IMR-90 (cell line): ENCODE results near the gene CHGA. TPM values are rescaled to one million over a fixed set of nuclear protein-coding genes. Genes with fewer than 3 reads are reported as not detected.

Experiments used
- ATAC-seq: fragments of 200-7000 bp; cut with Tn5 transposase; 2 replicates; pipeline ENCODE4 v1.9.1; 2020; ENCODE audit warnings: low read depth, mild to moderate bottlenecking, moderate library complexity
- BruUV-seq: library from RNA; stranded (reverse); fragments of 400-500 nt; replicated peaks from 2 replicates; lab custom pipeline; 2021; lab: Mats Ljungman, UMichigan
- CTCF ChIA-PET: fragments of 300-600 bp; formaldehyde crosslinking; extraction: SDS; loops from one replicate; lab custom pipeline; 2021; ENCODE audit warnings: antibody characterized with exemption; lab: Yijun Ruan, JAX
- POLR2A ChIA-PET: fragments of 300-600 bp; sonication (Branson Sonifier 250); formaldehyde crosslinking; loops from one replicate; lab custom pipeline; 2022; ENCODE audit warnings: antibody characterized with exemption; ENCODE audit not compliant: unreplicated experiment; lab: Charles Lee
- DNase-seq: peaks from one replicate; pipeline ENCODE4 v3.0.0; 2013
- H2AFZ ChIP-seq: replicated peaks from 2 replicates; pipeline ENCODE3; 2013; ENCODE audit warnings: low read length, mild to moderate bottlenecking; ENCODE audit not compliant: poor library complexity
- H2AK5ac ChIP-seq: 2 replicates; pipeline ENCODE4 v1.6.1; 2013; ENCODE audit warnings: low read depth, low read length, inconsistent platforms
- H2AK9ac ChIP-seq: replicated peaks from 2 replicates; pipeline ENCODE3; 2013; ENCODE audit warnings: mild to moderate bottlenecking, low read depth, low read length, moderate library complexity; ENCODE audit not compliant: poor library complexity
- H2BK120ac ChIP-seq: 2 replicates; pipeline ENCODE4 v1.6.1; 2013; ENCODE audit warnings: low read depth, low read length, inconsistent platforms
- H2BK15ac ChIP-seq: 3 replicates; pipeline ENCODE4 v1.6.1; 2013; ENCODE audit warnings: low read depth, low read length, inconsistent platforms
- H2BK20ac ChIP-seq: 2 replicates; pipeline ENCODE4 v1.6.1; 2013; ENCODE audit warnings: low read depth, mild to moderate bottlenecking, inconsistent platforms, low read length, moderate library complexity
- H2BK5ac ChIP-seq: 2 replicates; pipeline ENCODE4 v1.6.1; 2013; ENCODE audit warnings: mild to moderate bottlenecking, low read depth, low read length, inconsistent platforms; ENCODE audit not compliant: poor library complexity, severe bottlenecking
- H3K14ac ChIP-seq: replicated peaks from 2 replicates; pipeline ENCODE4 v1.6.1; 2013; ENCODE audit warnings: low read depth, low read length, inconsistent platforms
- H3K18ac ChIP-seq: 2 replicates; pipeline ENCODE4 v1.6.1; 2013; ENCODE audit warnings: low read depth, low read length, control low read depth
- H3K23ac ChIP-seq: 2 replicates; pipeline ENCODE4 v1.6.1; 2013; ENCODE audit warnings: low read depth, low read length, inconsistent platforms
- H3K27ac ChIP-seq: 2 replicates; pipeline ENCODE4 v1.5.1; 2013; ENCODE audit warnings: mild to moderate bottlenecking, control low read depth, low read length; ENCODE audit not compliant: insufficient read depth
- H3K27me3 ChIP-seq: 2 replicates; pipeline ENCODE4 v1.6.1; 2013; ENCODE audit warnings: low read length; ENCODE audit not compliant: control insufficient read depth, insufficient read depth
- H3K36me3 ChIP-seq: 2 replicates; pipeline ENCODE4 v1.6.1; 2013; ENCODE audit warnings: low read length, mixed read lengths; ENCODE audit not compliant: control insufficient read depth, insufficient read depth
- H3K4ac ChIP-seq: 2 replicates; pipeline ENCODE4 v1.6.1; 2013; ENCODE audit warnings: low read depth, low read length, inconsistent platforms
- H3K4me1 ChIP-seq: 2 replicates; pipeline ENCODE4 v1.6.1; 2013; ENCODE audit warnings: low read length, mixed read lengths; ENCODE audit not compliant: control insufficient read depth, insufficient read depth
- H3K4me2 ChIP-seq: 2 replicates; pipeline ENCODE4 v1.6.1; 2013; ENCODE audit warnings: low read depth, mild to moderate bottlenecking, control low read depth, low read length, moderate library complexity
- H3K4me3 ChIP-seq: 2 replicates; pipeline ENCODE4 v1.5.1; 2013; ENCODE audit warnings: low read depth, mild to moderate bottlenecking, control low read depth, low read length, moderate library complexity; ENCODE audit not compliant: insufficient read depth
- H3K56ac ChIP-seq: 2 replicates; pipeline ENCODE4 v1.6.1; 2013; ENCODE audit warnings: low read length, inconsistent platforms; ENCODE audit not compliant: insufficient read depth; ENCODE audit errors: extremely low read depth
- H3K79me1 ChIP-seq, 2 experiments: 2 replicates each; pipeline ENCODE4 v1.6.1; 2013; ENCODE audit warnings: low read length in 2 of 2, inconsistent platforms in 1 of 2, low read depth in 1 of 2
- H3K9ac ChIP-seq: 2 replicates; pipeline ENCODE4 v1.6.1; 2013; ENCODE audit warnings: low read depth, low read length, control low read depth
- H3K9me1 ChIP-seq: 2 replicates; pipeline ENCODE4 v1.6.1; 2013; ENCODE audit warnings: low read length, inconsistent platforms; ENCODE audit not compliant: insufficient read depth
- H3K9me3 ChIP-seq: 2 replicates; pipeline ENCODE4 v1.6.1; 2013; ENCODE audit warnings: low read length; ENCODE audit not compliant: control insufficient read depth, insufficient read depth
- H4K20me1 ChIP-seq: 2 replicates; pipeline ENCODE4 v1.6.1; 2013; ENCODE audit warnings: low read length, inconsistent platforms; ENCODE audit not compliant: insufficient read depth
- H4K5ac ChIP-seq: 2 replicates; pipeline ENCODE4 v1.6.1; 2013; ENCODE audit warnings: mild to moderate bottlenecking, low read depth, low read length, control low read depth
- H4K8ac ChIP-seq, 2 experiments: 2 replicates each; pipeline ENCODE4 v1.6.1; 2013; ENCODE audit warnings: low read depth in 2 of 2, low read length in 2 of 2, control low read depth in 1 of 2, inconsistent platforms in 1 of 2
- H4K91ac ChIP-seq: 2 replicates; pipeline ENCODE4 v1.6.1; 2013; ENCODE audit warnings: low read depth, low read length, inconsistent platforms; ENCODE audit not compliant: insufficient read depth
- BHLHE40 ChIP-seq: fragments of 150-350 bp; IDR thresholded peaks from 2 replicates; pipeline ENCODE4 v1.6.1; 2016; ENCODE audit warnings: mild to moderate bottlenecking, low read depth, low read length
- CHD1 ChIP-seq: IDR thresholded peaks from 2 replicates; pipeline ENCODE4 v1.6.1; 2012; ENCODE audit warnings: low read depth, low read length, improper control_type of control experiment
- FOS ChIP-seq: fragments of 150-350 bp; IDR thresholded peaks from 2 replicates; pipeline ENCODE4 v1.6.1; 2016; ENCODE audit warnings: low read depth, low read length
- MAFK ChIP-seq: IDR thresholded peaks from 2 replicates; pipeline ENCODE4 v1.6.1; 2012; ENCODE audit warnings: low read depth, low read length, improper control_type of control experiment
- MAZ ChIP-seq: IDR thresholded peaks from 2 replicates; pipeline ENCODE4 v1.6.1; 2012; ENCODE audit warnings: low read depth, mild to moderate bottlenecking, low read length, improper control_type of control experiment, moderate library complexity, borderline replicate concordance
- MXI1 ChIP-seq: IDR thresholded peaks from 2 replicates; pipeline ENCODE4 v1.6.1; 2012; ENCODE audit warnings: low read depth, mild to moderate bottlenecking, low read length, moderate library complexity, borderline replicate concordance
- NFE2L2 ChIP-seq: fragments of 150-350 bp; IDR thresholded peaks from 2 replicates; pipeline ENCODE4 v1.6.1; 2016; ENCODE audit warnings: low read depth, mild to moderate bottlenecking, low read length
- RAD21 ChIP-seq: IDR thresholded peaks from 2 replicates; pipeline ENCODE4 v1.6.1; 2012; ENCODE audit warnings: low read length, improper control_type of control experiment
- RCOR1 ChIP-seq: IDR thresholded peaks from 2 replicates; pipeline ENCODE4 v1.6.1; 2012; ENCODE audit warnings: mild to moderate bottlenecking, low read length, improper control_type of control experiment; ENCODE audit not compliant: insufficient replicate concordance
- RFX5 ChIP-seq: IDR thresholded peaks from 2 replicates; pipeline ENCODE4 v1.8.0; 2012; ENCODE audit warnings: low read depth, mild to moderate bottlenecking, low read length, moderate library complexity
- WGBS, 2 experiments: methylation state at CpG; one replicate each; pipeline versions ENCODE4 v1.1.5 to v1.1.7; 2013; ENCODE audit warnings: missing lambda C conversion rate in 2 of 2; ENCODE audit not compliant: insufficient read length in 1 of 2; ENCODE audit errors: extremely low coverage in 2 of 2; 5-methylcytosine and 5-hydroxymethylcytosine counted together
- dilution Hi-C: fragments of 300-500 bp; cut with HindIII; formaldehyde crosslinking; loops from one replicate; pipeline ENCODE4 v1.14.3; 2018; ENCODE audit warnings: low sequenced_read_pairs; ENCODE audit not compliant: unreplicated experiment
- in situ Hi-C: fragments of 300-500 bp; cut with MboI; formaldehyde crosslinking; loops from 3 replicates; pipeline ENCODE4 v1.14.3; 2019; ENCODE audit warnings: low sequenced_read_pairs, inconsistent platforms, mixed read lengths
- intact Hi-C: fragments of 100-400 bp; cut with micrococcal nuclease; formaldehyde crosslinking; loops from 2 replicates; pipeline ENCODE4 v1.10.0; 2022
- polyA plus RNA-seq, 3 experiments: library from polyadenylated mRNA; depleted of rRNA; stranded (reverse); fragments of >200 nt; gene quantifications; 2 replicates each; pipeline ENCODE4 v1.2.3, GENCODE V29; 2012; ENCODE audit warnings: low replicate concordance in 1 of 3
- total RNA-seq: library from RNA; depleted of rRNA; stranded (reverse); fragments of >200 nt; gene quantifications from 2 replicates; pipeline ENCODE4 v1.2.3, GENCODE V29; 2012
- TF ChIP-seq, protein P1 (sequence below): fragments of 150-350 bp; IDR thresholded peaks from 2 replicates; pipeline ENCODE4 v1.6.1; 2017; ENCODE audit warnings: mild to moderate bottlenecking, antibody characterized with exemption, low read length, low read depth
- TF ChIP-seq, protein P2 (sequence below): conservative IDR thresholded peaks from 2 replicates; pipeline ENCODE4 v1.5.1; 2012; ENCODE audit warnings: mild to moderate bottlenecking, low read depth, low read length, improper control_type of control experiment

CHGA gene
- total and polyA plus RNA-seq, 2 of the 4 experiments (the other 2 are of a cell fraction) = not detected

DNA sequence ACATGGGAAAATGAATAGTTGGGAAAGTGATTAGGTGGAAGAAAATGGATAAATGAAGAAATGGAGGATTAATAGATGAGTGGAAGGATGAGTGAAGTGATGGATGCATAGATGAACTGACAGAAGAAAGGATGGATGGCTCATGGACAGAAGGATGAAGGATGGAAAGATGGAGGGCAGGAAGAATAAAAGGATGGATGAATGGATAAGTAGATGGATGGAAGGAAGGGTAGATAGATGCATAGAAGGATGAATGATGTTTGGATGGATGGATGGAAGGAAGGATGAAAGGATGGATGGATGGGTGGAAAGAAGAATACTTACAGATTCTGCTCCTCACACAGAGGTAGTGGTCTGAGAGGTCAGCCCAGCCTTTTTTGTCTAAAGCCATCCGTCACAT is 35.8 kb upstream of the CHGA start:
- Histone ChIP-seq H2BK5ac (no peak overlapping the region), H4K5ac (no peak overlapping the region), H2BK20ac (no peak overlapping the region), H2AFZ (no peak overlapping the region), H3K4me3 (no peak overlapping the region), H3K9me1 (no peaks in the 10 kb centered on the region), H4K8ac (no peak overlapping the region), H3K9ac (no peak overlapping the region), H3K4me2 (no peak overlapping the region), H2BK15ac (no peak overlapping the region), H3K9me3 (peaks cover 2% of the 10 kb centered on the region; the same call in 1 of the 2 replicates), H4K20me1 (no peaks in the 10 kb centered on the region), H3K23ac (no peak overlapping the region), H3K18ac (no peak overlapping the region), H2AK5ac (no peak overlapping the region), H3K56ac (no peak overlapping the region), H2AK9ac (no peak overlapping the region), H3K4ac (no peak overlapping the region), H3K14ac (no peak overlapping the region), H3K36me3 (no peaks in the 10 kb centered on the region), H2BK120ac (no peak overlapping the region), H3K79me1 (no peaks in the 10 kb centered on the region), H4K91ac (no peak overlapping the region), H3K27ac (no peak overlapping the region), H3K4me1 (no peaks in the 10 kb centered on the region), H3K27me3 (peaks cover 3% of the 10 kb centered on the region)
- ATAC-seq (no peak), DNase-seq (no peak)
- dilution Hi-C loops (no loop called here), intact Hi-C loops (no loop called here), in situ Hi-C loops (no loop called here)
- ChIA-PET CTCF (no interaction called here), POLR2A (no interaction called here)
- TF ChIP-seq, protein P1, sequence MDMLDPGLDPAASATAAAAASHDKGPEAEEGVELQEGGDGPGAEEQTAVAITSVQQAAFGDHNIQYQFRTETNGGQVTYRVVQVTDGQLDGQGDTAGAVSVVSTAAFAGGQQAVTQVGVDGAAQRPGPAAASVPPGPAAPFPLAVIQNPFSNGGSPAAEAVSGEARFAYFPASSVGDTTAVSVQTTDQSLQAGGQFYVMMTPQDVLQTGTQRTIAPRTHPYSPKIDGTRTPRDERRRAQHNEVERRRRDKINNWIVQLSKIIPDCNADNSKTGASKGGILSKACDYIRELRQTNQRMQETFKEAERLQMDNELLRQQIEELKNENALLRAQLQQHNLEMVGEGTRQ = no peak
- no peak for TF ChIP-seq MAZ
- no peak for TF ChIP-seq CHD1
- TF ChIP-seq RCOR1 = no peak
- TF ChIP-seq FOS = no peak
- TF ChIP-seq MXI1 = no peak
- no peak for TF ChIP-seq RFX5
- TF ChIP-seq NFE2L2 = no peak
- TF ChIP-seq RAD21 = no peak
- TF ChIP-seq MAFK = no peak
- TF ChIP-seq, protein P2, sequence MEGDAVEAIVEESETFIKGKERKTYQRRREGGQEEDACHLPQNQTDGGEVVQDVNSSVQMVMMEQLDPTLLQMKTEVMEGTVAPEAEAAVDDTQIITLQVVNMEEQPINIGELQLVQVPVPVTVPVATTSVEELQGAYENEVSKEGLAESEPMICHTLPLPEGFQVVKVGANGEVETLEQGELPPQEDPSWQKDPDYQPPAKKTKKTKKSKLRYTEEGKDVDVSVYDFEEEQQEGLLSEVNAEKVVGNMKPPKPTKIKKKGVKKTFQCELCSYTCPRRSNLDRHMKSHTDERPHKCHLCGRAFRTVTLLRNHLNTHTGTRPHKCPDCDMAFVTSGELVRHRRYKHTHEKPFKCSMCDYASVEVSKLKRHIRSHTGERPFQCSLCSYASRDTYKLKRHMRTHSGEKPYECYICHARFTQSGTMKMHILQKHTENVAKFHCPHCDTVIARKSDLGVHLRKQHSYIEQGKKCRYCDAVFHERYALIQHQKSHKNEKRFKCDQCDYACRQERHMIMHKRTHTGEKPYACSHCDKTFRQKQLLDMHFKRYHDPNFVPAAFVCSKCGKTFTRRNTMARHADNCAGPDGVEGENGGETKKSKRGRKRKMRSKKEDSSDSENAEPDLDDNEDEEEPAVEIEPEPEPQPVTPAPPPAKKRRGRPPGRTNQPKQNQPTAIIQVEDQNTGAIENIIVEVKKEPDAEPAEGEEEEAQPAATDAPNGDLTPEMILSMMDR = no peak
- no peak for TF ChIP-seq BHLHE40
- WGBS, 2 experiments = no CpG with 5 or more reads among the region's 1 CpG
- no TSS peak for BruUV-seq
